Activated B cell treated with CpG ODN at 0.5 μM for 24 hours (primary cell): ENCODE results near the gene CAST. TPM values are rescaled to one million over a fixed set of nuclear protein-coding genes. Genes with fewer than 3 reads are reported as not detected.

ENCODE experiments used
- ATAC-seq: fragments of 200-7000 bp; cut with Tn5 transposase; one replicate; pipeline ENCODE4 v1.10.0; 2021; ENCODE audit warnings: low read depth, mild to moderate bottlenecking, moderate library complexity
- CTCF ChIA-PET: fragments of 350-600 bp; sonication (Branson Sonifier 250); formaldehyde crosslinking; loops from one replicate; lab custom pipeline; 2021; ENCODE audit warnings: antibody characterized with exemption; lab: Charles Lee
- POLR2A ChIA-PET: fragments of 350-600 bp; sonication (Branson Sonifier 250); formaldehyde crosslinking; loops from one replicate; lab custom pipeline; 2021; ENCODE audit warnings: antibody characterized with exemption; lab: Charles Lee
- DNase-seq: peaks from one replicate; pipeline ENCODE4 v3.0.0; 2022
- H3K27ac Mint-ChIP-seq: one replicate; pipeline ENCODE4 v1.8.0; 2020; ENCODE audit warnings: mixed read lengths
- H3K27me3 Mint-ChIP-seq: one replicate; pipeline ENCODE4 v1.8.0; 2021; ENCODE audit warnings: mixed read lengths
- H3K36me3 Mint-ChIP-seq: one replicate; pipeline ENCODE4 v1.8.0; 2021; ENCODE audit warnings: low read depth, mixed read lengths
- H3K4me1 Mint-ChIP-seq: one replicate; pipeline ENCODE4 v1.8.0; 2021; ENCODE audit warnings: mixed read lengths
- H3K4me3 Mint-ChIP-seq: one replicate; pipeline ENCODE4 v1.8.0; 2020; ENCODE audit warnings: mild to moderate bottlenecking, mixed read lengths
- H3K9me3 Mint-ChIP-seq: one replicate; pipeline ENCODE4 v1.8.0; 2020; ENCODE audit warnings: mixed read lengths
- intact Hi-C: fragments of 100-400 bp; cut with micrococcal nuclease; formaldehyde crosslinking; loops from one replicate; pipeline ENCODE4 v1.15.1; 2024
- total RNA-seq: library from RNA; stranded (reverse); gene quantifications from 2 replicates; pipeline ENCODE4 v1.2.3, GENCODE V29; 2022
- TF ChIP-seq, protein P1 (sequence below): fragments of 200-600 bp; IDR thresholded peaks from one replicate; pipeline ENCODE4 v1.8.0; 2022; ENCODE audit warnings: antibody characterized with exemption, mild to moderate bottlenecking

The CAST gene
- total RNA-seq, 1 donor from 2014 or later = 211 TPM

DNA sequence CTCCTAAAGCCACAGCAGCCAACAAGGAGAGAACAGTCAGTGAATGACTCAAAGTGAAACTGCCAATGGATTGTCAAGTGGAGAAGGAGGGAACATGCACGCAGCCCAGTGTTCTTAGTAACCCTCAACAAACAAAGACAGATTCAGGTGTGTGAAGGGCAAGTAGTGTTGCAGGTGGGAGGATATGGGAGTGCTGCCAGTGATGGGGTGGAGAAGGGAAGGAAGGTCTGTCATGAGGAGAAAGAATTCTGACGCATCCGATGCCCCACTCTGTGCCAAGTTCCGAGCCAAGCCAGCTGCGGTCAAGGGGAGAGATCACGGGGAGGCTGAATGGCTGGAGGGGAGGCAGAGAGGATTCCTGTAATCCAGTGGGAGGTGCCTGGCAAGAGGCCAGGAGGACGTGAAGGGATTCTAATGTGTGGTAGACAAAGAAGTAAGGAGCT is 56.5 kb downstream of the CAST start:
- Mint-ChIP-seq H3K9me3 (no peaks in the 10 kb centered on the region), H3K27me3 (no peaks in the 10 kb centered on the region), H3K4me3 (no peak overlapping the region), H3K27ac (no peak overlapping the region), H3K36me3 (peaks cover 34% of the 10 kb centered on the region), H3K4me1 (peaks cover 25% of the 10 kb centered on the region)
- intact Hi-C loops = no loop called here
- no peak for DNase-seq
- CTCF ChIA-PET = no interaction called here
- TF ChIP-seq, protein P1, sequence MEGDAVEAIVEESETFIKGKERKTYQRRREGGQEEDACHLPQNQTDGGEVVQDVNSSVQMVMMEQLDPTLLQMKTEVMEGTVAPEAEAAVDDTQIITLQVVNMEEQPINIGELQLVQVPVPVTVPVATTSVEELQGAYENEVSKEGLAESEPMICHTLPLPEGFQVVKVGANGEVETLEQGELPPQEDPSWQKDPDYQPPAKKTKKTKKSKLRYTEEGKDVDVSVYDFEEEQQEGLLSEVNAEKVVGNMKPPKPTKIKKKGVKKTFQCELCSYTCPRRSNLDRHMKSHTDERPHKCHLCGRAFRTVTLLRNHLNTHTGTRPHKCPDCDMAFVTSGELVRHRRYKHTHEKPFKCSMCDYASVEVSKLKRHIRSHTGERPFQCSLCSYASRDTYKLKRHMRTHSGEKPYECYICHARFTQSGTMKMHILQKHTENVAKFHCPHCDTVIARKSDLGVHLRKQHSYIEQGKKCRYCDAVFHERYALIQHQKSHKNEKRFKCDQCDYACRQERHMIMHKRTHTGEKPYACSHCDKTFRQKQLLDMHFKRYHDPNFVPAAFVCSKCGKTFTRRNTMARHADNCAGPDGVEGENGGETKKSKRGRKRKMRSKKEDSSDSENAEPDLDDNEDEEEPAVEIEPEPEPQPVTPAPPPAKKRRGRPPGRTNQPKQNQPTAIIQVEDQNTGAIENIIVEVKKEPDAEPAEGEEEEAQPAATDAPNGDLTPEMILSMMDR = no peak
- POLR2A ChIA-PET = no interaction called here
- ATAC-seq = no peak

DNA sequence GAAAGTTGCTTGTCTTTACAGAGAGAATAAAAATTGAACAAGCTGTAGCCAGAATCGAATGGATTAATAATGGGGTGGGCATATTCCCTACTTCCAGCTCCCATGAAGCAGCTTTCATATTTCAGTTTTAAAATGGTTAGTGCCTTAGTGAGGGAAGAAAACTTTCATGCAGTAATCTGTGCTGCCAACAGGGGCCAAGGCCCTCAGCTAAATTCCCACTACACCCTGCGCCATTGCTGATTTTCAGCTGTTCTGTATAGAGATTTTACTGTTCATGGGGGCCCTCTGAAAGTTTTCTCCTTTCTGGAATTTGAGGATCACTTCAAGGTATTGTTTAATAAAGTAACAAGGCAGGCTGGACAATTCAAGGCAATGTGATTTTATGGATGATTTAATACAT is 58.2 kb downstream of the CAST start:
- no peaks in the 10 kb centered on the region for H3K9me3 Mint-ChIP-seq
- intact Hi-C loops = loop anchor here (10.0 kb wide), 1 partner anchor 376 kb away; no protein-coding TSS in a partner anchor
- POLR2A ChIA-PET = no interaction called here

GRCh38 chr5:96721351-96721977 is 59.3 kb downstream of the CAST start:
- POLR2A ChIA-PET = no interaction called here
- H3K4me1 Mint-ChIP-seq = peaks cover 6% of the 10 kb centered on the region
- TF ChIP-seq, protein P1 = no peak

More for the DNA sequence above, 58.2 kb downstream of the CAST start:
- TF ChIP-seq, protein P1 = no peak
- peaks cover 9% of the 10 kb centered on the region for H3K4me1 Mint-ChIP-seq
- peaks cover 33% of the 10 kb centered on the region for H3K36me3 Mint-ChIP-seq
- ATAC-seq (no peak), DNase-seq (no peak)
- no peak overlapping the region for H3K4me3 Mint-ChIP-seq
- CTCF ChIA-PET = interaction anchor here (1.0 to 1.5 kb wide), 2 partner anchors 10 to 32 kb away, joined by 3 read pairs; no protein-coding TSS in a partner anchor
- no peak overlapping the region for H3K27ac Mint-ChIP-seq
- no peaks in the 10 kb centered on the region for H3K27me3 Mint-ChIP-seq

GRCh38 chr5:96725257-96725656 is 63.1 kb downstream of the CAST start:
- DNase-seq (no peak), ATAC-seq (no peak)
- intact Hi-C loops = loop anchor here (10.0 kb wide), 1 partner anchor 380 kb away; no protein-coding TSS in a partner anchor
- Mint-ChIP-seq H3K27ac (no peak overlapping the region), H3K27me3 (no peaks in the 10 kb centered on the region), H3K4me1 (peaks cover 3% of the 10 kb centered on the region), H3K4me3 (no peak overlapping the region), H3K36me3 (peaks cover 54% of the 10 kb centered on the region), H3K9me3 (no peaks in the 10 kb centered on the region)
- TF ChIP-seq, protein P1 = no peak
- ChIA-PET CTCF (interaction anchor here (1.6 kb wide), 1 partner anchor 436 kb away, joined by 3 read pairs; no protein-coding TSS in a partner anchor), POLR2A (no interaction called here)

More at GRCh38 chr5:96721351-96721977, 59.3 kb downstream of the CAST start:
- no peak overlapping the region for H3K27ac Mint-ChIP-seq
- CTCF ChIA-PET = interaction anchor here (1.5 kb wide), 1 partner anchor 8 kb away, joined by 3 read pairs; no protein-coding TSS in a partner anchor
- H3K36me3 Mint-ChIP-seq = peaks cover 37% of the 10 kb centered on the region
- H3K9me3 Mint-ChIP-seq = no peaks in the 10 kb centered on the region
- ATAC-seq (no peak), DNase-seq (no peak)
- intact Hi-C loops = loop anchor here (10.0 kb wide), 1 partner anchor 377 kb away; no protein-coding TSS in a partner anchor
- H3K27me3 Mint-ChIP-seq = no peaks in the 10 kb centered on the region
- H3K4me3 Mint-ChIP-seq = no peak overlapping the region

DNA sequence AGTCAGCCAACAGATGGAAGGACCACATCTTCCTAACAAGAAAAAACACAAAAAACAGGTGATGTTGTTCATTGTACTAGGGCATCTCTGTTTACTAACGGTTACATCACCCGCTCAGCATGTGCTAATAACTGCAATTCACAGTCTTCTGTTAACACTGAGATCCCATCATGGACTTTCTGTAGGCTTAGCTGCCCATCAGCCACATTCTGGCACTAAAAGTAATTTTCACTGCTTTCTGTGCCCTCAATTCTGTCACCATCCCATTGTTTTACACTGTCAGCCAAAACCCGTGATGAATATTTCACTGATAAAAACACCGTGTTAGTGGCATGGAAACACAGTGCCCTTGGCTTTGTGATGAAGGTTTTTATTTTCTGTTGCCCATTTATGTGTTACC is 64.6 kb downstream of the CAST start:
- TF ChIP-seq, protein P1 = no peak
- DNase-seq (no peak), ATAC-seq (no peak)
- no peak overlapping the region for H3K27ac Mint-ChIP-seq
- H3K4me3 Mint-ChIP-seq = no peak overlapping the region
- no peaks in the 10 kb centered on the region for H3K9me3 Mint-ChIP-seq
- CTCF ChIA-PET = interaction anchor here (0.6 to 4.2 kb wide), 2 partner anchors 58 to 112 kb away, joined by 3 to 21 read pairs; no protein-coding TSS in a partner anchor
- no peaks in the 10 kb centered on the region for H3K4me1 Mint-ChIP-seq
- intact Hi-C loops = loop anchor here (10.0 kb wide), 1 partner anchor 382 kb away; no protein-coding TSS in a partner anchor
- POLR2A ChIA-PET = no interaction called here
- peaks cover 63% of the 10 kb centered on the region for H3K36me3 Mint-ChIP-seq
- H3K27me3 Mint-ChIP-seq = no peaks in the 10 kb centered on the region
